HepG2 (cell line): ENCODE data around the gene CORO7. TPM values are rescaled to one million over a fixed set of nuclear protein-coding genes. Genes with fewer than 3 reads are reported as not detected.
A peak's percentile ranks its signal among the peaks of the same experiment; 100 is the strongest.

Experiments used
- ASH2L ChIP-seq: fragments of 300-600, 200-600 bp; sonication (generic); IDR thresholded peaks from 2 replicates; pipeline ENCODE4 v1.7.0; 2017; ENCODE audit warnings: low read depth, mild to moderate bottlenecking, moderate library complexity, mixed read lengths, low read length; ENCODE audit not compliant: insufficient read length
- EED ChIP-seq: sonication (generic); formaldehyde crosslinking; IDR thresholded peaks from 2 replicates; pipeline ENCODE4 v1.5.0; 2020; ENCODE audit warnings: mild to moderate bottlenecking, missing genetic modification reagents
- HDAC1 ChIP-seq: sonication (generic); formaldehyde crosslinking; IDR thresholded peaks from 2 replicates; pipeline ENCODE4 v1.5.1; 2020; ENCODE audit warnings: mild to moderate bottlenecking, missing genetic modification reagents
- ISL2 ChIP-seq: sonication (generic); formaldehyde crosslinking; IDR thresholded peaks from 2 replicates; pipeline ENCODE4 v1.5.0; 2020; ENCODE audit warnings: missing genetic modification reagents
- KLF13 ChIP-seq: sonication (generic); formaldehyde crosslinking; IDR thresholded peaks from 2 replicates; pipeline ENCODE4 v1.4.0; 2020; ENCODE audit warnings: mild to moderate bottlenecking, missing genetic modification reagents
- ZFP62 ChIP-seq: sonication (generic); formaldehyde crosslinking; IDR thresholded peaks from 2 replicates; pipeline ENCODE4 v1.4.0; 2020; ENCODE audit warnings: missing genetic modification reagents
- ZNF180 ChIP-seq: sonication (generic); formaldehyde crosslinking; IDR thresholded peaks from 2 replicates; pipeline ENCODE4 v1.4.0; 2020; ENCODE audit warnings: low read depth, missing genetic modification reagents, borderline replicate concordance
- ZNF615 ChIP-seq: sonication (generic); formaldehyde crosslinking; IDR thresholded peaks from 2 replicates; pipeline ENCODE4 v1.5.0; 2020; ENCODE audit warnings: mild to moderate bottlenecking, missing genetic modification reagents, borderline replicate concordance
- polyA plus RNA-seq, 8 experiments: library from polyadenylated mRNA; depleted of rRNA in 3 of 8; stranded (reverse) in 7 of 8; unstranded in 1 of 8; fragments of >200 nt; fragmentation: Illumina TruSeq in 4 of 8; extraction: Trizol in 4 of 8; gene quantifications; 2 replicates each; pipeline versions ENCODE4 v1.2.1 to v1.2.3, GENCODE V29; 2011 to 2016; ENCODE audit warnings: low read depth in 4 of 8, missing spikeins in 1 of 8, mixed read lengths in 1 of 8; ENCODE audit not compliant: insufficient read depth in 1 of 8
- total RNA-seq, 5 experiments: library from RNA; depleted of rRNA; stranded (reverse); fragments of >200 nt; fragmentation: Illumina TruSeq; extraction: Trizol; gene quantifications; 2 replicates each; pipeline ENCODE4 v1.2.3, GENCODE V29; 2016; ENCODE audit warnings: low read depth in 1 of 5
- TF ChIP-seq, protein P1 (sequence below): sonication (generic); formaldehyde crosslinking; IDR thresholded peaks from 2 replicates; pipeline ENCODE4 v1.5.0; 2020; ENCODE audit warnings: mild to moderate bottlenecking, missing genetic modification reagents, moderate library complexity
- TF ChIP-seq, protein P2 (sequence below): sonication (generic); formaldehyde crosslinking; IDR thresholded peaks from 2 replicates; pipeline ENCODE4 v1.5.0; 2020; ENCODE audit warnings: missing genetic modification reagents
- TF ChIP-seq, protein P3 (sequence below): sonication (generic); formaldehyde crosslinking; IDR thresholded peaks from 2 replicates; pipeline ENCODE4 v1.4.0; 2020; ENCODE audit warnings: missing genetic modification reagents, borderline replicate concordance
- TF ChIP-seq, protein P4 (sequence below): sonication (generic); formaldehyde crosslinking; IDR thresholded peaks from 2 replicates; pipeline ENCODE4 v1.5.0; 2020; ENCODE audit warnings: mild to moderate bottlenecking, missing genetic modification reagents, borderline replicate concordance
- TF ChIP-seq, protein P5 (sequence below): sonication (generic); formaldehyde crosslinking; IDR thresholded peaks from 2 replicates; pipeline ENCODE4 v1.4.0; 2020; ENCODE audit warnings: missing genetic modification reagents

CORO7 gene
- total and polyA plus RNA-seq, 2 of the 13 experiments (the other 11 are each of a cell fraction or from before 2014, with no cell fraction given) = 9.9 to 14.3 TPM

DNA sequence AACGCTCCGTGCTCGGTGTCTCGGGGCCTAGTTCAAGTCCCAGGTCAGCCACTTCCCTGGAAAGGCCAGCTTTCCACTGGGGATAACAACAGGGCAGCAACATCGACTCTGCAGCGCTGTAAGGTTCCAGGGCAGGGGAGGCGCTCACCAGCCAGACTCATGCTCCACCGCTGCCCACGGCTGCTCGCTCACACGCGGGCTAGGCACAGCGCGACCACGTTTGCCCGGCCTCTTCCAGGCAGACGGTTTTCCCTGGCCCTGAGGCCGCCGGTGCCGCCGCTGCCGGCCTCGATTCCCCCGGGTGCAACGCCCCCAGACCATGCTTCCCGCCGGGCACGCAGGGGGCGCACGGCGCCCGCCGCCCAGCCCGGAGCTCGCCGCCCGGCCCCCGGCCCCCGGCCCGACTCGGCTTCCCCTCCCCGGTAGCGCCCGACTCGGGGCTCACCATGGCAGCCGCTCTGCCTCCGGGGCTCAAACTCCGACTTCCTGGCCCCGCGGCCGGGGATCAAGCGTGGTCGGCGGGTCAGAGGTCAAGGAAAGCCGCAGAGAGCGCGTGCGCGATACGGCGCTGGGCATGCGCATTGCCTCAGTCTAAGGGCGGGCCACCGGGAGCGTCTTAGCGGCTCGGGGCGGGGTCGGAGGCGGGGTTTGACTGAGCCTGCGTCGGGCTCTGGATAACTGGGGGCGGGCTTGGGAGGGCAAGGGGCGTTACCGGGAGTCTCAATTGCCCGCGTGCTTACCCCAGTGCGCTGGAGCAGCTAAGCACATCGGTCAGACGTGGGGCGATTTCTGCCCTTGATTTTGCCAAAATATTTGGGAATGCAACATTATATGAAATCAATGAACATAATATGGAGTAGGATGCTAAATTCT lies 65.4 kb downstream of the CORO7 start, which contains the start of gene PAM16 (continued):
- TF ChIP-seq, protein P1, sequence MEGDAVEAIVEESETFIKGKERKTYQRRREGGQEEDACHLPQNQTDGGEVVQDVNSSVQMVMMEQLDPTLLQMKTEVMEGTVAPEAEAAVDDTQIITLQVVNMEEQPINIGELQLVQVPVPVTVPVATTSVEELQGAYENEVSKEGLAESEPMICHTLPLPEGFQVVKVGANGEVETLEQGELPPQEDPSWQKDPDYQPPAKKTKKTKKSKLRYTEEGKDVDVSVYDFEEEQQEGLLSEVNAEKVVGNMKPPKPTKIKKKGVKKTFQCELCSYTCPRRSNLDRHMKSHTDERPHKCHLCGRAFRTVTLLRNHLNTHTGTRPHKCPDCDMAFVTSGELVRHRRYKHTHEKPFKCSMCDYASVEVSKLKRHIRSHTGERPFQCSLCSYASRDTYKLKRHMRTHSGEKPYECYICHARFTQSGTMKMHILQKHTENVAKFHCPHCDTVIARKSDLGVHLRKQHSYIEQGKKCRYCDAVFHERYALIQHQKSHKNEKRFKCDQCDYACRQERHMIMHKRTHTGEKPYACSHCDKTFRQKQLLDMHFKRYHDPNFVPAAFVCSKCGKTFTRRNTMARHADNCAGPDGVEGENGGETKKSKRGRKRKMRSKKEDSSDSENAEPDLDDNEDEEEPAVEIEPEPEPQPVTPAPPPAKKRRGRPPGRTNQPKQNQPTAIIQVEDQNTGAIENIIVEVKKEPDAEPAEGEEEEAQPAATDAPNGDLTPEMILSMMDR (CRISPR knock-in tag) = no peak; the same call in 1 of the 2 replicates
- TF ChIP-seq, protein P2, sequence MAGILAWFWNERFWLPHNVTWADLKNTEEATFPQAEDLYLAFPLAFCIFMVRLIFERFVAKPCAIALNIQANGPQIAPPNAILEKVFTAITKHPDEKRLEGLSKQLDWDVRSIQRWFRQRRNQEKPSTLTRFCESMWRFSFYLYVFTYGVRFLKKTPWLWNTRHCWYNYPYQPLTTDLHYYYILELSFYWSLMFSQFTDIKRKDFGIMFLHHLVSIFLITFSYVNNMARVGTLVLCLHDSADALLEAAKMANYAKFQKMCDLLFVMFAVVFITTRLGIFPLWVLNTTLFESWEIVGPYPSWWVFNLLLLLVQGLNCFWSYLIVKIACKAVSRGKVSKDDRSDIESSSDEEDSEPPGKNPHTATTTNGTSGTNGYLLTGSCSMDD = no peak
- TF ChIP-seq KLF13 (CRISPR knock-in tag) (no peak), ASH2L (peak; percentile 81), EED (CRISPR knock-in tag) (no peak), ISL2 (CRISPR knock-in tag) (no peak; the same call in 1 of the 2 replicates), ZNF180 (CRISPR knock-in tag) (no peak), ZNF615 (no peak), ZFP62 (no peak), HDAC1 (CRISPR knock-in tag) (peak; percentile 50)
- TF ChIP-seq, protein P3, sequence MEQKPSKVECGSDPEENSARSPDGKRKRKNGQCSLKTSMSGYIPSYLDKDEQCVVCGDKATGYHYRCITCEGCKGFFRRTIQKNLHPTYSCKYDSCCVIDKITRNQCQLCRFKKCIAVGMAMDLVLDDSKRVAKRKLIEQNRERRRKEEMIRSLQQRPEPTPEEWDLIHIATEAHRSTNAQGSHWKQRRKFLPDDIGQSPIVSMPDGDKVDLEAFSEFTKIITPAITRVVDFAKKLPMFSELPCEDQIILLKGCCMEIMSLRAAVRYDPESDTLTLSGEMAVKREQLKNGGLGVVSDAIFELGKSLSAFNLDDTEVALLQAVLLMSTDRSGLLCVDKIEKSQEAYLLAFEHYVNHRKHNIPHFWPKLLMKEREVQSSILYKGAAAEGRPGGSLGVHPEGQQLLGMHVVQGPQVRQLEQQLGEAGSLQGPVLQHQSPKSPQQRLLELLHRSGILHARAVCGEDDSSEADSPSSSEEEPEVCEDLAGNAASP = no peak
- TF ChIP-seq, protein P4, sequence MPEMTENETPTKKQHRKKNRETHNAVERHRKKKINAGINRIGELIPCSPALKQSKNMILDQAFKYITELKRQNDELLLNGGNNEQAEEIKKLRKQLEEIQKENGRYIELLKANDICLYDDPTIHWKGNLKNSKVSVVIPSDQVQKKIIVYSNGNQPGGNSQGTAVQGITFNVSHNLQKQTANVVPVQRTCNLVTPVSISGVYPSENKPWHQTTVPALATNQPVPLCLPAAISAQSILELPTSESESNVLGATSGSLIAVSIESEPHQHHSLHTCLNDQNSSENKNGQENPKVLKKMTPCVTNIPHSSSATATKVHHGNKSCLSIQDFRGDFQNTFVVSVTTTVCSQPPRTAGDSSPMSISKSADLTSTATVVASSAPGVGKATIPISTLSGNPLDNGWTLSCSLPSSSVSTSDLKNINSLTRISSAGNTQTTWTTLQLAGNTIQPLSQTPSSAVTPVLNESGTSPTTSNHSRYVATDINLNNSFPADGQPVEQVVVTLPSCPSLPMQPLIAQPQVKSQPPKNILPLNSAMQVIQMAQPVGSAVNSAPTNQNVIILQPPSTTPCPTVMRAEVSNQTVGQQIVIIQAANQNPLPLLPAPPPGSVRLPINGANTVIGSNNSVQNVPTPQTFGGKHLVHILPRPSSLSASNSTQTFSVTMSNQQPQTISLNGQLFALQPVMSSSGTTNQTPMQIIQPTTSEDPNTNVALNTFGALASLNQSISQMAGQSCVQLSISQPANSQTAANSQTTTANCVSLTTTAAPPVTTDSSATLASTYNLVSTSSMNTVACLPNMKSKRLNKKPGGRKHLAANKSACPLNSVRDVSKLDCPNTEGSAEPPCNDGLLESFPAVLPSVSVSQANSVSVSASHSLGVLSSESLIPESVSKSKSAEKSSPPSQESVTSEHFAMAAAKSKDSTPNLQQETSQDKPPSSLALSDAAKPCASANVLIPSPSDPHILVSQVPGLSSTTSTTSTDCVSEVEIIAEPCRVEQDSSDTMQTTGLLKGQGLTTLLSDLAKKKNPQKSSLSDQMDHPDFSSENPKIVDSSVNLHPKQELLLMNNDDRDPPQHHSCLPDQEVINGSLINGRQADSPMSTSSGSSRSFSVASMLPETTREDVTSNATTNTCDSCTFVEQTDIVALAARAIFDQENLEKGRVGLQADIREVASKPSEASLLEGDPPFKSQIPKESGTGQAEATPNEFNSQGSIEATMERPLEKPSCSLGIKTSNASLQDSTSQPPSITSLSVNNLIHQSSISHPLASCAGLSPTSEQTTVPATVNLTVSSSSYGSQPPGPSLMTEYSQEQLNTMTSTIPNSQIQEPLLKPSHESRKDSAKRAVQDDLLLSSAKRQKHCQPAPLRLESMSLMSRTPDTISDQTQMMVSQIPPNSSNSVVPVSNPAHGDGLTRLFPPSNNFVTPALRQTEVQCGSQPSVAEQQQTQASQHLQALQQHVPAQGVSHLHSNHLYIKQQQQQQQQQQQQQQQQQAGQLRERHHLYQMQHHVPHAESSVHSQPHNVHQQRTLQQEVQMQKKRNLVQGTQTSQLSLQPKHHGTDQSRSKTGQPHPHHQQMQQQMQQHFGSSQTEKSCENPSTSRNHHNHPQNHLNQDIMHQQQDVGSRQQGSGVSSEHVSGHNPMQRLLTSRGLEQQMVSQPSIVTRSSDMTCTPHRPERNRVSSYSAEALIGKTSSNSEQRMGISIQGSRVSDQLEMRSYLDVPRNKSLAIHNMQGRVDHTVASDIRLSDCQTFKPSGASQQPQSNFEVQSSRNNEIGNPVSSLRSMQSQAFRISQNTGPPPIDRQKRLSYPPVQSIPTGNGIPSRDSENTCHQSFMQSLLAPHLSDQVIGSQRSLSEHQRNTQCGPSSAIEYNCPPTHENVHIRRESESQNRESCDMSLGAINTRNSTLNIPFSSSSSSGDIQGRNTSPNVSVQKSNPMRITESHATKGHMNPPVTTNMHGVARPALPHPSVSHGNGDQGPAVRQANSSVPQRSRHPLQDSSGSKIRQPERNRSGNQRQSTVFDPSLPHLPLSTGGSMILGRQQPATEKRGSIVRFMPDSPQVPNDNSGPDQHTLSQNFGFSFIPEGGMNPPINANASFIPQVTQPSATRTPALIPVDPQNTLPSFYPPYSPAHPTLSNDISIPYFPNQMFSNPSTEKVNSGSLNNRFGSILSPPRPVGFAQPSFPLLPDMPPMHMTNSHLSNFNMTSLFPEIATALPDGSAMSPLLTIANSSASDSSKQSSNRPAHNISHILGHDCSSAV (CRISPR knock-in tag) = no peak
- TF ChIP-seq, protein P5, sequence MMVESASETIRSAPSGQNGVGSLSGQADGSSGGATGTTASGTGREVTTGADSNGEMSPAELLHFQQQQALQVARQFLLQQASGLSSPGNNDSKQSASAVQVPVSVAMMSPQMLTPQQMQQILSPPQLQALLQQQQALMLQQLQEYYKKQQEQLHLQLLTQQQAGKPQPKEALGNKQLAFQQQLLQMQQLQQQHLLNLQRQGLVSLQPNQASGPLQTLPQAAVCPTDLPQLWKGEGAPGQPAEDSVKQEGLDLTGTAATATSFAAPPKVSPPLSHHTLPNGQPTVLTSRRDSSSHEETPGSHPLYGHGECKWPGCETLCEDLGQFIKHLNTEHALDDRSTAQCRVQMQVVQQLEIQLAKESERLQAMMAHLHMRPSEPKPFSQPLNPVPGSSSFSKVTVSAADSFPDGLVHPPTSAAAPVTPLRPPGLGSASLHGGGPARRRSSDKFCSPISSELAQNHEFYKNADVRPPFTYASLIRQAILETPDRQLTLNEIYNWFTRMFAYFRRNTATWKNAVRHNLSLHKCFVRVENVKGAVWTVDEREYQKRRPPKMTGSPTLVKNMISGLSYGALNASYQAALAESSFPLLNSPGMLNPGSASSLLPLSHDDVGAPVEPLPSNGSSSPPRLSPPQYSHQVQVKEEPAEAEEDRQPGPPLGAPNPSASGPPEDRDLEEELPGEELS = no peak
